OCI-LY7 (cell line): ENCODE measurements around the gene LMX1B. TPM values are rescaled to one million over a fixed set of nuclear protein-coding genes. Genes with fewer than 3 reads are reported as not detected.

ENCODE experiments used
- BruUV-seq: library from RNA; stranded (reverse); fragments of 400-500 nt; replicated peaks from 2 replicates; lab custom pipeline; 2021; lab: Mats Ljungman, UMichigan
- CTCF ChIA-PET: fragments of 300-600 bp; sonication (Branson Sonifier 250); formaldehyde crosslinking; loops from one replicate; lab custom pipeline; 2022; ENCODE audit warnings: antibody characterized with exemption; ENCODE audit not compliant: unreplicated experiment; lab: Charles Lee
- POLR2A ChIA-PET: fragments of 300-600 bp; sonication (Branson Sonifier 250); formaldehyde crosslinking; loops from one replicate; lab custom pipeline; 2022; ENCODE audit warnings: antibody characterized with exemption; lab: Charles Lee
- DNase-seq: peaks from one replicate; pipeline ENCODE4 v3.0.0-alpha.2; 2015; ENCODE audit warnings: low spot score
- H2AFZ ChIP-seq: fragments of 200-600 bp; sonication (generic), shearing (Covaris generic); 2 replicates; pipeline ENCODE4 v1.6.1; 2014; ENCODE audit warnings: mild to moderate bottlenecking, antibody characterized with exemption, low read length, moderate library complexity
- H3K27ac ChIP-seq: fragments of 200-600 bp; sonication (generic); 2 replicates; pipeline ENCODE4 v1.5.1; 2014; ENCODE audit warnings: mixed run types, low read depth, mild to moderate bottlenecking, moderate library complexity, low read length, inconsistent platforms; ENCODE audit not compliant: poor library complexity, severe bottlenecking
- H3K36me3 ChIP-seq: fragments of 200-600 bp; sonication (generic); 2 replicates; pipeline ENCODE4 v1.6.1; 2014; ENCODE audit warnings: mild to moderate bottlenecking, antibody characterized with exemption, low read length, moderate library complexity, mixed read lengths; ENCODE audit not compliant: insufficient read depth
- H3K4me1 ChIP-seq: fragments of 200-600 bp; sonication (generic); 2 replicates; pipeline ENCODE4 v1.5.1; 2014; ENCODE audit warnings: mild to moderate bottlenecking, low read length; ENCODE audit not compliant: insufficient read depth, poor library complexity, severe bottlenecking
- H3K4me2 ChIP-seq: fragments of 200-600 bp; sonication (generic); 2 replicates; pipeline ENCODE4 v1.6.1; 2014; ENCODE audit warnings: mild to moderate bottlenecking, low read length
- H3K4me3 ChIP-seq: fragments of 200-600 bp; sonication (generic); 2 replicates; pipeline ENCODE4 v1.5.1; 2014; ENCODE audit warnings: mild to moderate bottlenecking, low read depth, low read length; ENCODE audit not compliant: poor library complexity, severe bottlenecking
- H3K79me2 ChIP-seq: fragments of 200-600 bp; sonication (generic); 2 replicates; pipeline ENCODE4 v1.6.1; 2016; ENCODE audit warnings: low read depth, mild to moderate bottlenecking, low read length, moderate library complexity, mixed read lengths; ENCODE audit not compliant: insufficient read depth
- H3K9me2 ChIP-seq: fragments of 200-600 bp; sonication (generic); 2 replicates; pipeline ENCODE4 v1.6.1; 2016; ENCODE audit warnings: mild to moderate bottlenecking, low read length, mixed read lengths; ENCODE audit not compliant: insufficient read depth
- H3K9me3 ChIP-seq: fragments of 200-600 bp; sonication (generic); 2 replicates; pipeline ENCODE4 v1.6.1; 2014; ENCODE audit warnings: mild to moderate bottlenecking, mixed run types, low read length, mixed read lengths
- H4K20me1 ChIP-seq: fragments of 200-600 bp; sonication (generic); 2 replicates; pipeline ENCODE4 v1.6.1; 2014; ENCODE audit warnings: mild to moderate bottlenecking, antibody characterized with exemption, low read length, moderate library complexity, mixed read lengths; ENCODE audit not compliant: insufficient read depth
- CTCF ChIP-seq: fragments of 200-600 bp; sonication (generic); conservative IDR thresholded peaks from 2 replicates; pipeline ENCODE4 v1.5.1; 2014; ENCODE audit warnings: mild to moderate bottlenecking, antibody characterized with exemption, low read length, moderate library complexity, mixed read lengths
- EZH2phosphoT487 ChIP-seq: fragments of 200-600 bp; sonication (generic); IDR thresholded peaks from 2 replicates; pipeline ENCODE4 v1.6.1; 2018; ENCODE audit warnings: low read depth, borderline replicate concordance, mild to moderate bottlenecking, mixed run types, antibody characterized with exemption, low read length, moderate library complexity, mixed read lengths
- intact Hi-C: fragments of 100-400 bp; cut with micrococcal nuclease; formaldehyde crosslinking; loops from one replicate; pipeline ENCODE4 v1.10.0; 2022; ENCODE audit not compliant: unreplicated experiment
- total RNA-seq, 2 experiments: library from RNA; depleted of rRNA in 1 of 2; stranded (reverse); fragments of >200 nt in 1 of 2; shearing (Covaris generic) in 1 of 2; gene quantifications; 2 replicates each; pipeline ENCODE4 v1.2.3, GENCODE V29; 2014 to 2022

Gene LMX1B
- total RNA-seq, 2 experiments from 2014 or later = not detected

GRCh38 chr9:126588491-126589168 lies 25.1 kb upstream of the LMX1B start:
- TF ChIP-seq CTCF = no peak
- no peak for TF ChIP-seq EZH2phosphoT487
- Histone ChIP-seq H3K4me2 (no peak overlapping the region), H3K9me2 (no peaks in the 10 kb centered on the region), H3K4me3 (no peak overlapping the region), H4K20me1 (no peaks in the 10 kb centered on the region), H3K9me3 (no peaks in the 10 kb centered on the region), H3K79me2 (no peaks in the 10 kb centered on the region), H3K4me1 (no peaks in the 10 kb centered on the region), H2AFZ (no peak overlapping the region), H3K36me3 (no peaks in the 10 kb centered on the region), H3K27ac (no peak overlapping the region)
- intact Hi-C loops = no loop called here
- ChIA-PET POLR2A (no interaction called here), CTCF (no interaction called here)
- BruUV-seq = no TSS peak
- no peak for DNase-seq

GRCh38 chr9:126589349-126589748 lies 24.4 kb upstream of the LMX1B start:
- Histone ChIP-seq H2AFZ (no peak overlapping the region), H3K4me1 (no peaks in the 10 kb centered on the region), H3K4me3 (no peak overlapping the region), H3K27ac (no peak overlapping the region), H3K36me3 (no peaks in the 10 kb centered on the region), H3K9me2 (no peaks in the 10 kb centered on the region), H3K9me3 (no peaks in the 10 kb centered on the region), H4K20me1 (no peaks in the 10 kb centered on the region), H3K79me2 (no peaks in the 10 kb centered on the region), H3K4me2 (no peak overlapping the region)
- intact Hi-C loops = no loop called here
- no peak for DNase-seq
- ChIA-PET CTCF (no interaction called here), POLR2A (no interaction called here)
- TF ChIP-seq CTCF (no peak), EZH2phosphoT487 (no peak)
- BruUV-seq = no TSS peak

DNA sequence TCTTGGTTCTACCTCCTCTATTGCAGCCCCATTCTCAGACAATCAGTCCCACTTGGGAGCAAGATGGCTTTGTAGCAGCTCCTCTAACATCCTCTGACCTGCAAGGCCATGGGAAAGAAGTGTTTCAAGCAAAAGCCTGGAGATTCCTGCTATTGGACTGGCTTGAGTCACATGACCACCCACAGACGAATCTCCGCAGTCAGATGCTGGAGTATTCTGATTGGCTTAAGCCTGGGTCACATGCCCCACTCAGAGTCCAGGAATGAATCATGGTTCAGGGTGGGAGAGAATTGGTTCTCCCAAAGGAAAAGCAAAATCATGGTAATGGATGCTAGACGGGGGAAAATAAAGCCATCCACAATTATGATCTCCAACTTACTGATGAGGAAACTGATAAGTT lies 22.6 kb upstream of the LMX1B start:
- no peaks in the 10 kb centered on the region for H3K79me2 ChIP-seq

More for the DNA sequence above, 22.6 kb upstream of the LMX1B start:
- CTCF ChIA-PET = no interaction called here
- H3K27ac ChIP-seq = no peak overlapping the region
- H2AFZ ChIP-seq = no peak overlapping the region
- peak; percentile 3 for DNase-seq
- H3K36me3 ChIP-seq = no peaks in the 10 kb centered on the region
- no TSS peak for BruUV-seq
- H4K20me1 ChIP-seq = no peaks in the 10 kb centered on the region
- H3K4me2 ChIP-seq = no peak overlapping the region
- no peaks in the 10 kb centered on the region for H3K9me3 ChIP-seq
- no peak overlapping the region for H3K4me3 ChIP-seq
- POLR2A ChIA-PET = interaction anchor here (0.5 kb wide), 1 partner anchor 891 kb away, joined by 3 read pairs; no protein-coding TSS in a partner anchor
- TF ChIP-seq CTCF (no peak), EZH2phosphoT487 (no peak)
- no peaks in the 10 kb centered on the region for H3K9me2 ChIP-seq
- H3K4me1 ChIP-seq = no peaks in the 10 kb centered on the region
- intact Hi-C loops = no loop called here
